SK-N-MC (cell line): ENCODE measurements around the gene VIP.

Source experiments
- EZH2 ChIP-seq: fragments of 200-600 bp; sonication (generic); IDR thresholded peaks from one replicate; pipeline ENCODE4 v1.6.1; 2017; ENCODE audit warnings: antibody characterized with exemption
- POLR2AphosphoS5 ChIP-seq: IDR thresholded peaks from 2 replicates; pipeline ENCODE4 v1.6.1; 2012; ENCODE audit warnings: mild to moderate bottlenecking, low read depth, low read length, borderline replicate concordance

DNA sequence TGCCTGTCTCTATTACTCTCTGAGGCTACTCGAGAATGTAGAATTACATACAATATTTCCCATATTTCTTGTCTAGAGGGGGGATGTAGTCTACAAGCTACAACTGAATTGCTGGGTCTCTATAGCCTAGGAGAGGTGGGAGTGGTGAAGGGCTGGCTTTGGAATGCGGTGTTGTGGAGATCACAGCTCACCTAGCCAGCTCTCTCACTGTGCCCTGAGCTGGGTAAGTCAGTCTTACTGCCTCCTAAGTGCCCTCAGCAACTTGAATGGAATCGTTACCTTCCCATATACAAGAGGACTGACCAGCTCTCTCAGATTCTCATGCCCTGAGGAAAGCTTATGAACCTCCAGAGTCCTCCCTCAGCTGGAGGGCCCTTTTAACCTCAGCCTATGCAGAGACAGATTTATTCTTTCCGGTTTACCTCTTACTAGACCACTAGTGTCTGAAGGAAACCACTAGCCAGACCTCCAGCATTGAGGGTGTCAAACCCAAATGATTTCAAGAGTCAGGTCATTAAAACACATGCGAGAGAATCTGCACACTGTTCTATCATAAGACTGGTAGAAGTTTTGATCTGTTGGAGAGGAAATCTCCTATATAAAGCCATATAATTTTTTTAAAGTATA, 20.6 kb downstream of the VIP start:
- TF ChIP-seq POLR2AphosphoS5 = no peak
- no peak for TF ChIP-seq EZH2
